ENCODE results near the gene KCNQ1. TPM values are rescaled to one million over a fixed set of nuclear protein-coding genes. Genes with fewer than 3 reads are reported as not detected.

KCNQ1 gene
- total RNA-seq, 1 donor from 2014 or later: 52.9 TPM

DNA sequence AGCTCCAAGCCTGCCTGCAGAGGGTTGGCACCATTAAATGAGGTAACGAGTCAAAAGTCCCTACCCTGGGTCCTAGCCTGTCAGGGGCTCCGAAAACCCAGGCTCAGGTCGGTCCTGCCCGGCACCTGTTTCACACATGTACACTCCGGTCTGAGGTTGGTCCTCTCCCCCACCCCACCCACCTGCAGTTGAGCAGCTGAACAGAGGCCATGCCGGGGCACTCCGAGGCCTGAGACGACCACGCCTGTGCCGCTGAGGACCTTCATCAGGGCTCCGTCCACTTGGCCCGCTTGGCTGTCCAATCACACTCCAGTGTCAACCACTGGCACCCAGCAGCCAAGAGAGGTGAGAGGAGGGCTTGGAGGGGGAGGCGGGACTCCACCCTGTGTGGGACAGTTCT is 42.7 kb upstream of the KCNQ1 start:
- H3K4me3 ChIP-seq: no peak overlapping the region
- peaks cover 30% of the 10 kb centered on the region for H3K36me3 ChIP-seq
- no peaks in the 10 kb centered on the region for H3K9me3 ChIP-seq

DNA sequence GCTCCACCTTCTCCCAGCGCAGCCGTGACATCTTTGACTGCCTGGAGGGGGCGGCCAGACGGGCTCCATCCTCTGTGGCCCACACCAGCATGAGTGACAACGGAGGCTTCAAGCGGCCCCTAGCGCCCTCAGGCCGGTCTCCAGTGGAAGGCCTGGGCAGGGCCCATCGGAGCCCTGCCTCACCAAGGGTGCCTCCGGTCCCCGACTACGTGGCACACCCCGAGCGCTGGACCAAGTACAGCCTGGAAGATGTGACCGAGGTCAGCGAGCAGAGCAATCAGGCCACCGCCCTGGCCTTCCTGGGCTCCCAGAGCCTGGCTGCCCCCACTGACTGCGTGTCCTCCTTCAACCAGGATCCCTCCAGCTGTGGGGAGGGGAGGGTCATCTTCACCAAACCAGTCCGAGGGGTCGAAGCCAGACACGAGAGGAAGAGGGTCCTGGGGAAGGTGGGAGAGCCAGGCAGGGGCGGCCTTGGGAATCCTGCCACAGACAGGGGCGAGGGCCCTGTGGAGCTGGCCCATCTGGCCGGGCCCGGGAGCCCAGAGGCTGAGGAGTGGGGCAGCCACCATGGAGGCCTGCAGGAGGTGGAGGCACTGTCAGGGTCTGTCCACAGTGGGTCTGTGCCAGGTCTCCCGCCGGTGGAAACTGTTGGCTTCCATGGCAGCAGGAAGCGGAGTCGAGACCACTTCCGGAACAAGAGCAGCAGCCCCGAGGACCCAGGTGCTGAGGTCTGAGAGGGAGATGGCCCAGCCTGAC is 41.7 kb upstream of the KCNQ1 start:
- H3K36me3 ChIP-seq: peaks cover 21% of the 10 kb centered on the region
- ATAC-seq (no peak), DNase-seq (no peak)
- peaks cover 21% of the 10 kb centered on the region for H3K4me1 ChIP-seq
- no peaks in the 10 kb centered on the region for H3K27me3 ChIP-seq
- no peak overlapping the region for H3K27ac ChIP-seq
- TF ChIP-seq, protein P1, sequence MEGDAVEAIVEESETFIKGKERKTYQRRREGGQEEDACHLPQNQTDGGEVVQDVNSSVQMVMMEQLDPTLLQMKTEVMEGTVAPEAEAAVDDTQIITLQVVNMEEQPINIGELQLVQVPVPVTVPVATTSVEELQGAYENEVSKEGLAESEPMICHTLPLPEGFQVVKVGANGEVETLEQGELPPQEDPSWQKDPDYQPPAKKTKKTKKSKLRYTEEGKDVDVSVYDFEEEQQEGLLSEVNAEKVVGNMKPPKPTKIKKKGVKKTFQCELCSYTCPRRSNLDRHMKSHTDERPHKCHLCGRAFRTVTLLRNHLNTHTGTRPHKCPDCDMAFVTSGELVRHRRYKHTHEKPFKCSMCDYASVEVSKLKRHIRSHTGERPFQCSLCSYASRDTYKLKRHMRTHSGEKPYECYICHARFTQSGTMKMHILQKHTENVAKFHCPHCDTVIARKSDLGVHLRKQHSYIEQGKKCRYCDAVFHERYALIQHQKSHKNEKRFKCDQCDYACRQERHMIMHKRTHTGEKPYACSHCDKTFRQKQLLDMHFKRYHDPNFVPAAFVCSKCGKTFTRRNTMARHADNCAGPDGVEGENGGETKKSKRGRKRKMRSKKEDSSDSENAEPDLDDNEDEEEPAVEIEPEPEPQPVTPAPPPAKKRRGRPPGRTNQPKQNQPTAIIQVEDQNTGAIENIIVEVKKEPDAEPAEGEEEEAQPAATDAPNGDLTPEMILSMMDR (IDR thresholded peaks at IDR 0.05): no peak
- no peak overlapping the region for H3K4me3 ChIP-seq
- intact Hi-C loops (cut with DNase I): no loop called here
- no peaks in the 10 kb centered on the region for H3K9me3 ChIP-seq

More for the DNA sequence above, 42.7 kb upstream of the KCNQ1 start:
- intact Hi-C loops (cut with DNase I): no loop called here
- H3K27me3 ChIP-seq: no peaks in the 10 kb centered on the region
- TF ChIP-seq, protein P1 (IDR thresholded peaks at IDR 0.05): no peak
- H3K4me1 ChIP-seq: peaks cover 21% of the 10 kb centered on the region
- H3K27ac ChIP-seq: no peak overlapping the region
- DNase-seq (no peak), ATAC-seq (no peak)

DNA sequence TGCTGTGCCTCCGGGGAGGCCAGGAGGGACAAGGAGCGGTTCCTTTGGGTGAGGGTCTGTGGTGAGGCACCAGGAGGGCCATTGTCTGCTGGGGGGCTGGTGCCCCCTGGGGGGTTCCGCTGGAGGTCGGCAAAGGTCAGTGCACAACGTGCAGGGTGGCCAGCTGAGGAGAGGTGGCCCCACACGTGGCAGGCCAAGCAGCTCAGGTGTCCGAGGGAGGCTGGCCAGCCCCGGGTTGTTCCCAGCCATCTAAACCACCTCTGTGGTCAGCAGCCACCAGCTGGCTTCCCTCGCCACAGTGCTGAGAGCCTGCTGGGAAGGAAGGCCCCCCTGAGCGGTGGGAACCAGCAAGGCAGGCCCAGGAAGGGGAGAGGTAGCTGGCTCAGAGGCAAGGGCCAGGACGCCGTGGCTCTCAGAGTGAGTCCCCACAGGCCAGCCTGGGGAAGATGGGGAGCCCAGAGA is 40.0 kb upstream of the KCNQ1 start:
- no peak for DNase-seq
- no peak for ATAC-seq
- Histone ChIP-seq H3K4me3 (no peak overlapping the region), H3K27me3 (no peaks in the 10 kb centered on the region), H3K27ac (no peak overlapping the region), H3K4me1 (peaks cover 11% of the 10 kb centered on the region), H3K36me3 (peaks cover 16% of the 10 kb centered on the region), H3K9me3 (no peaks in the 10 kb centered on the region)
- TF ChIP-seq, protein P1 (IDR thresholded peaks at IDR 0.05): no peak
- intact Hi-C loops (cut with DNase I): no loop called here

DNA sequence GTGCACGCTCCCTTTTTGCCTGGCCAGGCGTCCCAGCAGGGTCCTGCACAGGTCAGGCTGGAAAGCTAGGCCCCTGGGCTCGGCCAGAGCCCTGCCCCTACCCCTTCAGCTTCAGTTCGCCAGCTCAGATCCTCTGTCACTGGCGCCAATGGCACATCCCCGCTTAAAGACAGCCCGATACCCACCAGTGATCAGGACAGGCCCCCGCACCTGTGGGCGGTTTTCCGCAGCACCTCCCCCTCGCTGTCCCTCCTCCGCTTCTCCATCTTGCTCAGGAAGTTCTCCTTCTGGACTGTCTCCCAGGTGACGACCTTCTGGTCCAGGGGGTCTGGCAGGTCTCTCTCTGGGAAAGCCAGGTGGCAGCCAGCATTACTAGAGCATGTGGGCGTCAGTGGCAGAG is 38.4 kb upstream of the KCNQ1 start:
- DNase-seq: no peak
- H3K4me1 ChIP-seq: peaks cover 8% of the 10 kb centered on the region
- H3K4me3 ChIP-seq: no peak overlapping the region
- TF ChIP-seq, protein P1 (IDR thresholded peaks at IDR 0.05): no peak
- H3K36me3 ChIP-seq: peaks cover 16% of the 10 kb centered on the region
- H3K27me3 ChIP-seq: peaks cover 5% of the 10 kb centered on the region
- intact Hi-C loops (cut with DNase I): no loop called here
- no peaks in the 10 kb centered on the region for H3K9me3 ChIP-seq
- no peak for ATAC-seq
- H3K27ac ChIP-seq: no peak overlapping the region

DNA sequence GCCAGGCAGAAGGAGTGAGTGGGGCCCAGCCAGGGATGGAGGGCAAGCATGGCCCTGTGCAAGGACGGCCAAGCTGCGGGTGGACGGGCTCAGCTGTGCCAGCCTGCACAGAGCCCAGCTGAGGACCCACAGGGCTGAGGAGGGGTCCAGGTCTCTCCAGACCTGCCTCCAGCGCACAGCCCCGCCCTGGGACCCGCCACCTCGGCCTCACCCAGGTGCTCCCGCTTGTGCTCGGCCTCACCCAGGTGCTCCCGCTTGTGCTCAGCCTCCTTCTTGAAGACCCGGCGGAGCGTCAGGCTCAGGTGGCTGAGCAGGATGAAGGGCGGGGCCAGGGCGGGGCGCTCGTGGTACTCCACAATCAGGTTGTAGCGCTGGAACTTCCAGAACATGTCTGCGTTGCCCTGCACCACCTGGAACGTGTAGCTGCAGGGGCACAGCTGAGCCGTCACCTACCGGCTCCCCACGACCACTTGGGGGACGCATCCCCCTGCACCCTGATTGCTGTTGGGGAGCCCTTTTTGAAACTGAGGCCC is 37.9 kb upstream of the KCNQ1 start:
- H3K4me1 ChIP-seq: peaks cover 3% of the 10 kb centered on the region
- ATAC-seq (no peak), DNase-seq (no peak)
- peaks cover 5% of the 10 kb centered on the region for H3K27me3 ChIP-seq
- peaks cover 16% of the 10 kb centered on the region for H3K36me3 ChIP-seq
- intact Hi-C loops (cut with DNase I): no loop called here
- H3K27ac ChIP-seq: no peak overlapping the region
- no peaks in the 10 kb centered on the region for H3K9me3 ChIP-seq
- TF ChIP-seq, protein P1 (IDR thresholded peaks at IDR 0.05): no peak
- H3K4me3 ChIP-seq: no peak overlapping the region

All from upper lobe of right lung (tissue), 1 donor.